ENCODE data around the gene SIVA1. TPM values are rescaled to one million over a fixed set of nuclear protein-coding genes. Genes with fewer than 3 reads are reported as not detected.

The SIVA1 gene, protein sequence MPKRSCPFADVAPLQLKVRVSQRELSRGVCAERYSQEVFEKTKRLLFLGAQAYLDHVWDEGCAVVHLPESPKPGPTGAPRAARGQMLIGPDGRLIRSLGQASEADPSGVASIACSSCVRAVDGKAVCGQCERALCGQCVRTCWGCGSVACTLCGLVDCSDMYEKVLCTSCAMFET
- total RNA-seq (2021), result 85.8 and 116 TPM in 2 replicates
- Bru-seq, nascent RNA, result percentile 66 among the genes with signal in this experiment
- percentile 71 among the genes with signal in this experiment for BruChase-seq, experiment 1, labeled RNA remaining after a 2-hour chase
- BruChase-seq, experiment 2, labeled RNA remaining after a 6-hour chase, result percentile 81 among the genes with signal in this experiment
- long read RNA-seq, transcript SIVA1-201 (4 exons, 802 nt), result major isoform, 186 of 200 reads
- long read RNA-seq, partial matches to known transcripts, result 2 of 200 reads
- long read RNA-seq, other reads (novel, unspliced or antisense), result 6 of 200 reads

DNA sequence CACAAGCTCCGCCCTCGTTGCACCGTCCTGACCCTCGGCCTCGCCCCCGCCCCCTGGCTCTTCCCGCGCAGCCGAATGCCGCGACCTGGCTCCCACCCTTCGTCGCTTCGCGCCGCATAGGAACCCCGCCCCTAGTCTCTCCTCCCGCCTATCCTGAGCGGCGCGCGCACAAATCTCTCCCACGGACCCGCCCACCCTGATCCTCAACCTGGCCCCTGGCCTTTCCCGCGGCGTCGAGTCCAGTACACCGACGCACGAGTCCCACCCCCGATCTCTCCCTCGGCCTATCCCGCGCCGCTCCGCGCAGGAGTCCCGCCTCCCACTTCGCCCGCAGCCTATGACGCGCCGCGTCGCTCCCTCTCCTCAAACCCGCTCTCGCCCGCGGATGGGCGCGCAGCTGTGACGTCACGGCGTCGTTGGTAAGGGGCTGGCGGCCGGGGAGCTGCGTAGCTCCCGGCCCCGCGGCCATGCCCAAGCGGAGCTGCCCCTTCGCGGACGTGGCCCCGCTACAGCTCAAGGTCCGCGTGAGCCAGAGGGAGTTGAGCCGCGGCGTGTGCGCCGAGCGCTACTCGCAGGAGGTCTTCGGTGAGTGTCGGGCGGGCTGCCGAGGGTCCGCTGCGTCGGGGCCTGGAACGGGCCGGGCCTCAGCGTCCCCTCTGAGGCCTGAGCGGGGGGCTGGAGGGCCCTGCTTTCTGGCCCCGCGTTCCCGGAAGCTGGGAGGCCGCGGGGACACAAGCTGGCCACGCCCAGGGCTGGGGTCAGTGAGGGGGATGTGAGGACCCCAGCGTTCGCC, at the start of gene SIVA1:
SIVA1 (plus strand) TSS at position 413 of the 793 bp plus-strand sequence; CDS start at position 468, 55 bp downstream.
- H3K9me2 ChIP-seq (ENCODE audit: insufficient read depth), result no peaks in the 10 kb centered on the region
- peak within 1 kb of the TSS; percentile 96 for H3K4me2 ChIP-seq
- H4K20me1 ChIP-seq (ENCODE audit: insufficient read depth), result peaks cover 10% of the 10 kb centered on the region
- H3K4me3 ChIP-seq, result peak within 1 kb of the TSS; percentile 65
- intact Hi-C loops (cut with micrococcal nuclease; ENCODE audit: unreplicated experiment), result loop anchor here (5.0 kb wide), 1 partner anchor 71 kb away; no protein-coding TSS in a partner anchor
- H3K4me1 ChIP-seq (replicated peaks; ENCODE audit: insufficient read depth), result peaks cover 28% of the 10 kb centered on the region
- peaks cover 9% of the 10 kb centered on the region; the same call in 1 of the 2 replicates for H3F3A ChIP-seq (ENCODE audit: insufficient read depth, low read depth)
- ChIA-PET CTCF (interaction anchor here (0.6 kb wide), 1 partner anchor 548 kb away, joined by 4 read pairs; no protein-coding TSS in a partner anchor), POLR2A (ENCODE audit: unreplicated experiment) (interaction anchor here (0.7 kb wide), 1 partner anchor 45 kb away, joined by 3 read pairs; no protein-coding TSS in a partner anchor)
- H3K9me3 ChIP-seq (ENCODE audit: insufficient read depth, low read depth), result no peaks in the 10 kb centered on the region
- TF ChIP-seq EZH2 (IDR thresholded peaks at IDR 0.05; ENCODE audit: low read depth), result no peak
- TF ChIP-seq, protein P1, sequence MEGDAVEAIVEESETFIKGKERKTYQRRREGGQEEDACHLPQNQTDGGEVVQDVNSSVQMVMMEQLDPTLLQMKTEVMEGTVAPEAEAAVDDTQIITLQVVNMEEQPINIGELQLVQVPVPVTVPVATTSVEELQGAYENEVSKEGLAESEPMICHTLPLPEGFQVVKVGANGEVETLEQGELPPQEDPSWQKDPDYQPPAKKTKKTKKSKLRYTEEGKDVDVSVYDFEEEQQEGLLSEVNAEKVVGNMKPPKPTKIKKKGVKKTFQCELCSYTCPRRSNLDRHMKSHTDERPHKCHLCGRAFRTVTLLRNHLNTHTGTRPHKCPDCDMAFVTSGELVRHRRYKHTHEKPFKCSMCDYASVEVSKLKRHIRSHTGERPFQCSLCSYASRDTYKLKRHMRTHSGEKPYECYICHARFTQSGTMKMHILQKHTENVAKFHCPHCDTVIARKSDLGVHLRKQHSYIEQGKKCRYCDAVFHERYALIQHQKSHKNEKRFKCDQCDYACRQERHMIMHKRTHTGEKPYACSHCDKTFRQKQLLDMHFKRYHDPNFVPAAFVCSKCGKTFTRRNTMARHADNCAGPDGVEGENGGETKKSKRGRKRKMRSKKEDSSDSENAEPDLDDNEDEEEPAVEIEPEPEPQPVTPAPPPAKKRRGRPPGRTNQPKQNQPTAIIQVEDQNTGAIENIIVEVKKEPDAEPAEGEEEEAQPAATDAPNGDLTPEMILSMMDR (conservative IDR thresholded peaks at IDR 0.05), result no peak
- H3K27me3 ChIP-seq (ENCODE audit: insufficient read depth, low read depth), result no peaks in the 10 kb centered on the region
- peaks cover 3% of the 10 kb centered on the region; the same call in 1 of the 2 replicates for H3K36me3 ChIP-seq (ENCODE audit: low read depth)
- 0 out of 2 replicates have a peak within 1 kb of the TSS, but pooled peaks have one; percentile 7 for H3K27ac ChIP-seq
- no TSS peak for BruUV-seq (replicated peaks)
- peak; percentile 95 to 97 for DNase-seq
- H3K79me2 ChIP-seq (ENCODE audit: low read depth), result peaks cover 38% of the 10 kb centered on the region
- H2AFZ ChIP-seq, result peak within 1 kb of the TSS; percentile 92

DNA sequence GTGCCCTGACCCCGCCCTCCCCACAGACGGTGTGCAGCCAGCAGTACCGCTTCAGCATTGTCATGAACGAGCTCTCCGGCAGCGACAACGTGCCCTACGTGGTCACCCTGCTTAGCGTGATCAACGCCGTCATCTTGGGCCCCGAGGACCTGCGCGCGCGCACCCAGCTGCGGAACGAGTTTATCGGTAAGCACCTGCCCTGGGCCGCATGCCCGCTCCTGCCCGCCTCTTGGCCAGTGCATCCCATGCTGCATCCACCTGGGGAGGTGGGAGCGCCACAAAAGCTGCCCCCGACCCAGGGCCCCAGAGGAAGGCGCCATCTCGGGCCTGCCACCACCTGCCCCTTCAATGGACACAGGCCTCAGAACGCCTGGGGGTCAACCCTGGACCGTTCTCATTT, 49.7 kb upstream of the SIVA1 start:
- Histone ChIP-seq H3K4me2 (no peak overlapping the region), H3K4me1 (replicated peaks; ENCODE audit: insufficient read depth) (no peaks in the 10 kb centered on the region), H3K4me3 (no peak overlapping the region), H3K9me2 (ENCODE audit: insufficient read depth) (no peaks in the 10 kb centered on the region), H3F3A (ENCODE audit: insufficient read depth, low read depth) (peaks cover 7% of the 10 kb centered on the region; the same call in 1 of the 2 replicates), H3K27me3 (ENCODE audit: insufficient read depth, low read depth) (no peaks in the 10 kb centered on the region), H2AFZ (no peak overlapping the region), H3K79me2 (ENCODE audit: low read depth) (no peaks in the 10 kb centered on the region), H3K27ac (no peak overlapping the region), H4K20me1 (ENCODE audit: insufficient read depth) (peaks cover 18% of the 10 kb centered on the region), H3K36me3 (ENCODE audit: low read depth) (peaks cover 3% of the 10 kb centered on the region; the same call in 1 of the 2 replicates), H3K9me3 (ENCODE audit: insufficient read depth, low read depth) (no peaks in the 10 kb centered on the region)
- TF ChIP-seq, protein P1 (conservative IDR thresholded peaks at IDR 0.05), result no peak
- no peak for TF ChIP-seq EZH2 (IDR thresholded peaks at IDR 0.05; ENCODE audit: low read depth)
- ChIA-PET POLR2A (ENCODE audit: unreplicated experiment) (no interaction called here), CTCF (no interaction called here)
- intact Hi-C loops (cut with micrococcal nuclease; ENCODE audit: unreplicated experiment), result no loop called here
- no peak for DNase-seq
- no TSS peak for BruUV-seq (replicated peaks)

DNA sequence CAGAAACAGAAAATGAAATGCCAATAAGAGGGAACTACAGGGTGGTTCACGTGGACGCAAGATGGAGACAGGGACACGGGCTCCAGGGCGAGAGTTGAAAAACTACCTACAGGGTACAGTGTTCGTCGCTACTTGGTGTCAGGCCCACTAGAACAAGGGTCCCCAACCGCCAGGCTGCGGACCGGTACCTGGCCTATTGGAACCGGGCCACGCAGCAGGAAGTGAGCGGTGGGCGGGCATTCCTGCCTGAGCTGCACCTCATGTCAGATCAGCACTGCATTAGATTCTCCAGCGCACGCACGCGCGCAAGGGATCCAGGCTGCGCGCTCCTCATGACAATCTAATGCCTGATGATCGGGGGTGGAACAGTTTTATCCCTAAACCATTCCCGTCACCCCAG, 48.7 kb upstream of the SIVA1 start:
- Histone ChIP-seq H3K4me1 (replicated peaks; ENCODE audit: insufficient read depth) (no peaks in the 10 kb centered on the region), H3K4me2 (no peak overlapping the region), H3F3A (ENCODE audit: insufficient read depth, low read depth) (peaks cover 7% of the 10 kb centered on the region; the same call in 1 of the 2 replicates), H3K27ac (no peak overlapping the region), H3K36me3 (ENCODE audit: low read depth) (peaks cover 3% of the 10 kb centered on the region; the same call in 1 of the 2 replicates), H3K4me3 (no peak overlapping the region), H3K9me2 (ENCODE audit: insufficient read depth) (no peaks in the 10 kb centered on the region), H4K20me1 (ENCODE audit: insufficient read depth) (peaks cover 14% of the 10 kb centered on the region), H3K79me2 (ENCODE audit: low read depth) (no peaks in the 10 kb centered on the region), H3K9me3 (ENCODE audit: insufficient read depth, low read depth) (no peaks in the 10 kb centered on the region), H2AFZ (no peak overlapping the region), H3K27me3 (ENCODE audit: insufficient read depth, low read depth) (no peaks in the 10 kb centered on the region)
- TF ChIP-seq, protein P1 (conservative IDR thresholded peaks at IDR 0.05), result no peak
- TF ChIP-seq EZH2 (IDR thresholded peaks at IDR 0.05; ENCODE audit: low read depth), result no peak
- DNase-seq, result no peak
- POLR2A ChIA-PET (ENCODE audit: unreplicated experiment), result no interaction called here
- intact Hi-C loops (cut with micrococcal nuclease; ENCODE audit: unreplicated experiment), result no loop called here
- CTCF ChIA-PET, result no interaction called here
- BruUV-seq (replicated peaks), result no TSS peak
